SK-N-SH (cell line): ENCODE results near the gene CEP55. TPM values are rescaled to one million over a fixed set of nuclear protein-coding genes. Genes with fewer than 3 reads are reported as not detected.

ENCODE experiments used
- CTCF ChIA-PET: fragments of 300-600, 350-600 bp; formaldehyde crosslinking; extraction: SDS; loops from one replicate; lab custom pipeline; 2021; lab: Yijun Ruan, JAX
- POLR2A ChIA-PET: fragments of 350-600 bp; sonication (Branson Sonifier 250); formaldehyde crosslinking; extraction: SDS; loops from one replicate; lab custom pipeline; 2020; ENCODE audit warnings: antibody characterized with exemption, inconsistent platforms; lab: Yijun Ruan, JAX
- DNase-seq: peaks from one replicate; pipeline ENCODE4 v3.0.0; 2012
- H2AFZ ChIP-seq: fragments of 200-600 bp; sonication (generic); 2 replicates; pipeline ENCODE4 v1.8.1; 2016; ENCODE audit warnings: antibody characterized with exemption, mild to moderate bottlenecking, low read depth
- H3F3A ChIP-seq: fragments of 200-600 bp; sonication (generic); replicated peaks from 2 replicates; pipeline ENCODE3; 2016; ENCODE audit warnings: antibody characterized with exemption, mild to moderate bottlenecking; ENCODE audit not compliant: insufficient read depth
- H3K27ac ChIP-seq, 2 experiments: fragments of 200-500 bp in 1 of 2; fragments of 200-600 bp in 1 of 2; sonication (Bioruptor generic) in 1 of 2; sonication (generic), shearing (Covaris generic) in 1 of 2; 2 replicates each; pipeline versions ENCODE4 v1.5.1 to v1.6.1; 2014 to 2016; ENCODE audit warnings: low read depth in 2 of 2, inconsistent platforms in 1 of 2, low read length in 1 of 2, mild to moderate bottlenecking in 1 of 2, mixed read lengths in 1 of 2
- H3K27me3 ChIP-seq: fragments of 200-600 bp; sonication (generic), shearing (Covaris generic); 2 replicates; pipeline ENCODE4 v1.6.1; 2016; ENCODE audit warnings: mixed run types; ENCODE audit not compliant: insufficient read depth
- H3K36me3 ChIP-seq, 2 experiments: fragments of 200-500 bp in 1 of 2; fragments of 200-600 bp in 1 of 2; sonication (Bioruptor generic) in 1 of 2; sonication (generic) in 1 of 2; replicated peaks in 1 of 2; 2 replicates each; pipeline versions ENCODE3 to v1.5.1; 2014 to 2016; ENCODE audit warnings: low read length in 1 of 2, mild to moderate bottlenecking in 1 of 2; ENCODE audit not compliant: insufficient read depth in 2 of 2, control insufficient read depth in 1 of 2
- H3K4me1 ChIP-seq, 2 experiments: fragments of 200-500 bp in 1 of 2; fragments of 200-600 bp in 1 of 2; sonication (Bioruptor generic) in 1 of 2; sonication (generic), shearing (Covaris generic) in 1 of 2; 2 replicates each; pipeline versions ENCODE4 v1.5.1 to v1.6.1; 2014 to 2016; ENCODE audit warnings: low read depth in 1 of 2, low read length in 1 of 2, mixed run types in 1 of 2; ENCODE audit not compliant: insufficient read depth in 2 of 2, control insufficient read depth in 1 of 2
- H3K4me2 ChIP-seq: fragments of 200-600 bp; sonication (generic), shearing (Covaris generic); 2 replicates; pipeline ENCODE4 v1.6.1; 2017; ENCODE audit warnings: mixed run types
- H3K4me3 ChIP-seq, 2 experiments: fragments of 200-500 bp in 1 of 2; fragments of 200-600 bp in 1 of 2; sonication (Bioruptor generic) in 1 of 2; sonication (generic), shearing (Covaris generic) in 1 of 2; 2 replicates each; pipeline versions ENCODE4 v1.5.1 to v1.8.1; 2014 to 2016; ENCODE audit warnings: low read depth in 2 of 2, inconsistent platforms in 1 of 2, low read length in 1 of 2, mild to moderate bottlenecking in 1 of 2, mixed read lengths in 1 of 2, moderate library complexity in 1 of 2
- H3K79me2 ChIP-seq: fragments of 200-600 bp; sonication (generic); 2 replicates; pipeline ENCODE4 v1.8.1; 2017; ENCODE audit warnings: mild to moderate bottlenecking; ENCODE audit not compliant: insufficient read depth
- H3K9ac ChIP-seq: fragments of 200-600 bp; sonication (generic); 2 replicates; pipeline ENCODE4 v1.6.1; 2017; ENCODE audit warnings: mixed run types
- H3K9me2 ChIP-seq: fragments of 200-600 bp; sonication (generic); 2 replicates; pipeline ENCODE4 v1.6.1; 2017; ENCODE audit warnings: mixed run types
- H3K9me3 ChIP-seq: fragments of 200-600 bp; sonication (generic); 2 replicates; pipeline ENCODE4 v1.6.1; 2017; ENCODE audit warnings: mixed run types, mild to moderate bottlenecking, moderate library complexity
- H4K20me1 ChIP-seq: fragments of 200-600 bp; sonication (generic); 2 replicates; pipeline ENCODE4 v1.6.1; 2017; ENCODE audit warnings: mild to moderate bottlenecking, mixed run types; ENCODE audit not compliant: insufficient read depth
- ELF1 ChIP-seq: IDR thresholded peaks from 2 replicates; pipeline ENCODE4 v1.4.0; 2012
- EP300 ChIP-seq, 2 experiments: IDR thresholded peaks; 2 replicates each; pipeline versions ENCODE4 v1.4.0 to v1.6.1; 2012; ENCODE audit warnings: borderline replicate concordance in 1 of 2, low read depth in 1 of 2, low read length in 1 of 2
- EZH2phosphoT487 ChIP-seq: fragments of 200-600 bp; sonication (generic); IDR thresholded peaks from 2 replicates; pipeline ENCODE4 v1.6.1; 2017; ENCODE audit warnings: low read depth, mixed run types, mild to moderate bottlenecking, antibody characterized with exemption, moderate library complexity, borderline replicate concordance
- FOSL2 ChIP-seq: IDR thresholded peaks from 2 replicates; pipeline ENCODE4 v1.4.0; 2012; ENCODE audit warnings: low read depth, mild to moderate bottlenecking, moderate library complexity, borderline replicate concordance
- FOXJ3 ChIP-seq: sonication (generic); formaldehyde crosslinking; IDR thresholded peaks from 2 replicates; pipeline ENCODE4 v1.5.1; 2020; ENCODE audit warnings: mild to moderate bottlenecking, missing genetic modification reagents
- FOXM1 ChIP-seq: IDR thresholded peaks from 2 replicates; pipeline ENCODE4 v1.4.0; 2012; ENCODE audit warnings: low read depth, mild to moderate bottlenecking
- GATA2 ChIP-seq: sonication (generic); formaldehyde crosslinking; IDR thresholded peaks from 2 replicates; pipeline ENCODE4 v1.5.0; 2020; ENCODE audit warnings: mild to moderate bottlenecking, missing genetic modification reagents
- IRF3 ChIP-seq: fragments of 150-350 bp; IDR thresholded peaks from 2 replicates; pipeline ENCODE4 v1.6.1; 2016; ENCODE audit warnings: mild to moderate bottlenecking, low read depth, low read length
- JUND ChIP-seq: IDR thresholded peaks from 2 replicates; pipeline ENCODE4 v1.4.0; 2012
- MAX ChIP-seq: IDR thresholded peaks from 2 replicates; pipeline ENCODE4 v1.4.0; 2012; ENCODE audit warnings: low read depth
- NFIC ChIP-seq: IDR thresholded peaks from 2 replicates; pipeline ENCODE4 v1.4.0; 2012; ENCODE audit warnings: borderline replicate concordance
- REST ChIP-seq: IDR thresholded peaks from 2 replicates; pipeline ENCODE4 v1.6.1; 2012; ENCODE audit warnings: mild to moderate bottlenecking, low read depth, low read length, moderate library complexity
- RFX5 ChIP-seq: IDR thresholded peaks from 2 replicates; pipeline ENCODE4 v1.6.1; 2012; ENCODE audit warnings: mild to moderate bottlenecking, improper control_type of control experiment, low read length
- SIN3A ChIP-seq: IDR thresholded peaks from 2 replicates; pipeline ENCODE4 v1.6.1; 2012; ENCODE audit warnings: low read depth, mild to moderate bottlenecking, low read length, moderate library complexity, borderline replicate concordance
- USF2 ChIP-seq: fragments of 150-350 bp; IDR thresholded peaks from 2 replicates; pipeline ENCODE4 v1.6.1; 2017; ENCODE audit warnings: antibody characterized with exemption, low read length, low read depth, borderline replicate concordance
- ZBTB33 ChIP-seq: IDR thresholded peaks from 2 replicates; pipeline ENCODE4 v1.4.0; 2012; ENCODE audit warnings: low read depth, borderline replicate concordance
- WGBS: methylation state at CpG from one replicate; pipeline ENCODE4 v1.1.6; 2017; ENCODE audit warnings: low lambda C conversion rate; 5-methylcytosine and 5-hydroxymethylcytosine counted together
- polyA plus RNA-seq, 3 experiments: library from polyadenylated mRNA; depleted of rRNA; stranded (reverse); fragments of >200 nt; gene quantifications; 2 replicates each; pipeline ENCODE4 v1.2.3, GENCODE V29; 2012

CEP55 gene
- polyA plus RNA-seq, 1 of the 3 experiments (the other 2 are of a cell fraction): 9.8 TPM

- peaks cover 0 to 24% of the 10 kb centered on the region in 2 experiments for H3K36me3 ChIP-seq
- TF ChIP-seq USF2 (no peak), MAX (no peak)
- peaks cover 83% of the 10 kb centered on the region for H3F3A ChIP-seq
- peak overlapping the region; percentile 64 for H3K4me2 ChIP-seq
- DNase-seq: no peak
- CTCF ChIA-PET: interaction anchor here (1.1 to 8.8 kb wide), 3 partner anchors 13 to 117 kb away, joined by 4 to 92 read pairs (median 29); partner anchors contain the start of gene MYOF
- H3K9me3 ChIP-seq: no peaks in the 10 kb centered on the region
- no peak overlapping the region for H3K4me3 ChIP-seq
- POLR2A ChIA-PET: no interaction called here
- 81% methylated on average over 3 of the region's 3 CpGs for WGBS
- peaks cover 21 to 52% of the 10 kb centered on the region in 2 experiments; a peak in 3 of 4 replicates for H3K4me1 ChIP-seq
- peak overlapping the region; percentile 88; the same call in 1 of the 2 replicates for H3K9ac ChIP-seq
- peak overlapping the region; percentile 35 to 99; a peak in 3 of 4 replicates for H3K27ac ChIP-seq
- no peak overlapping the region for H2AFZ ChIP-seq
- H3K9me2 ChIP-seq: no peaks in the 10 kb centered on the region
- H4K20me1 ChIP-seq: no peaks in the 10 kb centered on the region
- peaks cover 77% of the 10 kb centered on the region for H3K79me2 ChIP-seq
- no peaks in the 10 kb centered on the region for H3K27me3 ChIP-seq
Observed at GRCh38 chr10:93469454-93469853, 27.0 kb upstream of the CEP55 start.

GRCh38 chr10:93471110-93471651, 25.2 kb upstream of the CEP55 start:
- H3K79me2 ChIP-seq: peaks cover 83% of the 10 kb centered on the region
- peaks cover 14 to 62% of the 10 kb centered on the region in 2 experiments; a peak in 3 of 4 replicates for H3K4me1 ChIP-seq
- H3K27me3 ChIP-seq: no peaks in the 10 kb centered on the region
- H4K20me1 ChIP-seq: no peaks in the 10 kb centered on the region
- H3K9me2 ChIP-seq: no peaks in the 10 kb centered on the region
- H3K27ac ChIP-seq: peak overlapping the region; percentile 54 to 99; a peak in 3 of 4 replicates
- peaks cover 83% of the 10 kb centered on the region for H3F3A ChIP-seq
- H3K4me2 ChIP-seq: peak overlapping the region; percentile 49
- H3K9me3 ChIP-seq: no peaks in the 10 kb centered on the region
- DNase-seq: no peak
- POLR2A ChIA-PET: no interaction called here
- CTCF ChIA-PET: interaction anchor here (0.8 to 8.8 kb wide), 4 partner anchors 11 to 900 kb away, joined by 3 to 92 read pairs (median 16); partner anchors contain the start of gene MYOF
- H3K36me3 ChIP-seq: peaks cover 0 to 24% of the 10 kb centered on the region in 2 experiments
- no peak overlapping the region for H2AFZ ChIP-seq
- no peak overlapping the region for H3K4me3 ChIP-seq
- 25% methylated on average over 5 of the region's 5 CpGs for WGBS
- H3K9ac ChIP-seq: peak overlapping the region; percentile 72
- TF ChIP-seq ELF1 (no peak), NFIC (peak; percentile 77; the same call in 1 of the 2 replicates), RFX5 (no peak), FOXM1 (0 out of 2 replicates have a peak, but pooled peaks have one; percentile 39), FOXJ3 (no peak), EP300 (IDR thresholded peaks at IDR 0.05; ENCODE audit: borderline replicate concordance in 1 of 2, low read depth in 1 of 2, low read length in 1 of 2) (peak in 1 of 2 experiments; percentile 95; a peak in 2 of 4 replicates), REST (no peak), ZBTB33 (peak; percentile 68; the same call in 1 of the 2 replicates), EZH2phosphoT487 (no peak), JUND (peak; percentile 99), IRF3 (no peak), USF2 (no peak), GATA2 (CRISPR knock-in tag) (no peak), SIN3A (no peak), FOSL2 (peak; percentile 99)
